B cell (primary cell): ENCODE measurements around the gene FRMD4A.

Experiments used
- EZH2 ChIP-seq: IDR thresholded peaks from 2 replicates; pipeline ENCODE4 v1.6.1; 2012; ENCODE audit warnings: borderline replicate concordance, low read depth, mild to moderate bottlenecking, moderate library complexity, low read length; ENCODE audit not compliant: insufficient read depth, poor library complexity, severe bottlenecking
- TF ChIP-seq, protein P1 (sequence below): fragments of 200-600 bp; IDR thresholded peaks from one replicate; pipeline ENCODE4 v1.8.0; 2022; ENCODE audit warnings: antibody characterized with exemption, mild to moderate bottlenecking

DNA sequence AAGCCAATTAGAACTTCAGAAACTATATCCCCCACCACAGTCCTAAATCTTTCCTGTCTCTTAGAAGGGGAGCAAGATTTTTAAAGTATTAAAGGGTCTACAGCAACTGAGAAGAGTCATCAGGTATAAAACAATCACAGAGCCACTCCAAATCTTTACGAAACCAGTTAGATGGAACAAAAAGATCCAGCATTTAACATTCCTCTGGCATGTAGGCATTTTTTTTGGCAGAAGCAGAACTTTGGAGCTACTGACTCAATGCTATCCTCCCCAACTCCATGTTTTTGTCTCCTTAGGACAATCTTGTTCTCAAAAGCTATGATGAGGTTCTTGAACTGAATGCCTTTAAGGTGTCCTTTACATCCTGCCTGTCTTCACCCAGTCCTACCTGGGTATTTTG is 410.7 kb downstream of the FRMD4A start:
- TF ChIP-seq, protein P1, sequence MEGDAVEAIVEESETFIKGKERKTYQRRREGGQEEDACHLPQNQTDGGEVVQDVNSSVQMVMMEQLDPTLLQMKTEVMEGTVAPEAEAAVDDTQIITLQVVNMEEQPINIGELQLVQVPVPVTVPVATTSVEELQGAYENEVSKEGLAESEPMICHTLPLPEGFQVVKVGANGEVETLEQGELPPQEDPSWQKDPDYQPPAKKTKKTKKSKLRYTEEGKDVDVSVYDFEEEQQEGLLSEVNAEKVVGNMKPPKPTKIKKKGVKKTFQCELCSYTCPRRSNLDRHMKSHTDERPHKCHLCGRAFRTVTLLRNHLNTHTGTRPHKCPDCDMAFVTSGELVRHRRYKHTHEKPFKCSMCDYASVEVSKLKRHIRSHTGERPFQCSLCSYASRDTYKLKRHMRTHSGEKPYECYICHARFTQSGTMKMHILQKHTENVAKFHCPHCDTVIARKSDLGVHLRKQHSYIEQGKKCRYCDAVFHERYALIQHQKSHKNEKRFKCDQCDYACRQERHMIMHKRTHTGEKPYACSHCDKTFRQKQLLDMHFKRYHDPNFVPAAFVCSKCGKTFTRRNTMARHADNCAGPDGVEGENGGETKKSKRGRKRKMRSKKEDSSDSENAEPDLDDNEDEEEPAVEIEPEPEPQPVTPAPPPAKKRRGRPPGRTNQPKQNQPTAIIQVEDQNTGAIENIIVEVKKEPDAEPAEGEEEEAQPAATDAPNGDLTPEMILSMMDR = no peak
- TF ChIP-seq EZH2 = no peak
